ENCODE results near the gene SPANXB1. TPM values are rescaled to one million over a fixed set of nuclear protein-coding genes. Genes with fewer than 3 reads are reported as not detected.
"Not testable (repeated sequence)": the region's sequence is repeated elsewhere in the genome, so short reads cannot be mapped to it uniquely, and the experiment has no call there.

SPANXB1 gene
- total RNA-seq, 4 donors from 2014 or later: not detected

DNA sequence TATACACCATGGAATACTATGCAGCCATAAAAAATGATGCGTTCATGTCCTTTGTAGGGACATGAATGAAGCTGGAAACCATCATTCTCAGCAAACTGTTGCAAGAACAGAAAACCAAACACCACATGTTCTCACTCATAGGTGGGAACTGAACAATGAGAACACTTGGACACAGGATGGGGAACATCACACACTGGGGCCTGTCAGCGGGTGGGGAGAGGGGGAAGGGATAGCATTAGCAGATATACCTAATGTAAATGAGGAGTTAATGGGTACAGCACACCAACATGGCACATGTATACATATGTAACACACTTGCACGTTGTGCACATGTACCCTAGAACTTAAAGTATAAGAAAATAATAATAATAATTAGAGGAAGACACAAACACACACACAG, 47.5 kb downstream of the SPANXB1 start:
- H3K36me3 ChIP-seq; H3K4me1 ChIP-seq; H3K27me3 ChIP-seq; intact Hi-C loops (cut with DNase I; ENCODE audit: low total_unique reads); H3K9me3 ChIP-seq; DNase-seq; H3K27ac ChIP-seq; H3K4me3 ChIP-seq: not testable (repeated sequence)

DNA sequence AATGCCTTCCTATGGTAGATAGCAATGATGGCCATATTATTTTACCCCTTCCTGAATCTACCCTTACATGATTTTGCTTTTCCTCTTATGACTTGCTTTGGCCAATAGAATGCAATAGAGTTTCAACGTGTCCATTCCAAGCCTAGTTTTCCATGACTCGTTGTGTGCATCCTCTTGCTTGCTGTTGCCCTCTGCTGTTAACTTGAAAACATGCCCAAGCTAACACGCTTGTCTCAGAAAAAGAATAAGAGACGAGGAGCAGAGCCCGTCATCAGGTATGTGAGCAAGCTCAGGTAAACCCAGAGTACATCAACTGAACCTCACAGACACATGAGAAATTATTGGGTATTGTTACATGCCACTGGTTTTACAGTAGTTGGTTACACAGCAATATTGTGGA, 49.7 kb downstream of the SPANXB1 start:
- H3K27me3 ChIP-seq; DNase-seq; H3K36me3 ChIP-seq; H3K4me1 ChIP-seq; H3K27ac ChIP-seq; intact Hi-C loops (cut with DNase I; ENCODE audit: low total_unique reads); H3K4me3 ChIP-seq; H3K9me3 ChIP-seq: not testable (repeated sequence)

Other genes with a start within 250 kb of the SPANXB1 start
- 10 to 100 TPM in 1 of 4 donors, 1 to 10 TPM in 3; 2.6 to 43.2 (median 6.9) TPM for gene LDOC1, start 174.5 kb downstream of the SPANXB1 start, total RNA-seq
- not detected for gene SPANXC, start 239.9 kb downstream of the SPANXB1 start, total RNA-seq

Measured in uterus (tissue), 4 donors.